GM21360 (cell line): Measurements from ENCODE around the gene NUP62CL.
"Not testable (repeated sequence)": the region's sequence is repeated elsewhere in the genome, so short reads cannot be mapped to it uniquely, and the experiment has no call there.

Experiments used
- ATAC-seq: cut with Tn5 transposase; IDR thresholded peaks from one replicate; pipeline ENCODE4 v1.9.1; 2021; ENCODE audit warnings: mild to moderate bottlenecking, moderate library complexity; ENCODE audit not compliant: unreplicated experiment

The NUP62CL gene, protein sequence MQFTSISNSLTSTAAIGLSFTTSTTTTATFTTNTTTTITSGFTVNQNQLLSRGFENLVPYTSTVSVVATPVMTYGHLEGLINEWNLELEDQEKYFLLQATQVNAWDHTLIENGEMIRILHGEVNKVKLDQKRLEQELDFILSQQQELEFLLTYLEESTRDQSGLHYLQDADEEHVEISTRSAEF

DNA sequence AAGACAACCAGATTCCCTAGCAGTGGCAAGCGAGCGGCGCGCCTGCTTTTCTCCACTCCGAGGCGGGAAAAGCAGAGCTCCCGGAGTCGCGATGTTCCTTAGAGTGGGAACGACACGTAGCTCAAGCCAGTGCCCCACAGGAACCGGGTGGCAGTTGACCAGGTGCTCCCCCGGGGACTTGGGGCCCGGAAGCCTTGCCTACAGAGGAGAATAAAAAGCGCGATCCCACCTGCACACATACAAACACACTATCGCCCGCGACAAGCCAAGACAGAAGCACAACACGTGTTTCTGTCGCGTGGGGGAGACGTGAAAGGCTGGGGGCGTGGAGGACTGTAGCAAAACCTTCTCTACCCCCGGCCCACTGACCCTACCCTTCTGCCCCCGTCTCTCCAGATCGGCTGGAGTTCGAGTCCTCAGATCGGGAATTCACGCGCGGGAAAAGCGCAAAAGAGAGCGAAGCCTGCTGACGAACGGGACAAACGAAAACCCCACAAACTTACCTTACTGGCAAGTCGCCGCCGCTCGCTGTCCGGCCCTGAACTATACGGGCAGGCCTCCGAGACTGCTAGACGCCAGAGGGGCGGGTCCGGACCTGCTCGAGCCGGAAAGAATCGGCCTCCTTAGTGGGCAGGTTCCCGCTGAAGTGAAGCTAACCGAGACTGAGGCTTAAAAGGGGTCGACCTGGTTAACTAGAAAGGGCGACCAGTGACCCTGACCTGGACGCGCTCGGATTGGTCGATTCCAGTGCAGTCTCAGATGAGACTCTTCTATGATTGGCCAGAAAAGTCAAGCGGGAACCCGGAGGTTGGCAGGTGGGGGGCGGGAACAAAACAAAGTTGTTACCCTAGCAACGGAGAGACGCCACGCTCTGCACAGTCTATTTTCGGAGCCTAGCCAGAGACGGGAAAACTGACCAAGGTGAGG, at the start of gene NUP62CL, which contains the start of gene DNAAF6:
NUP62CL (minus strand) TSS at position 664 of the 927 bp plus-strand sequence. CDS start 31,287 bp downstream, outside the sequence.
DNAAF6 (plus strand) TSS at position 842 of the 927 bp plus-strand sequence. CDS start 6,265 bp downstream, outside the sequence.
- peak; percentile 89 for ATAC-seq

- no peak for ATAC-seq
Measured at GRCh38 chrX:107228486-107228819, 22.2 kb upstream of the NUP62CL start.

DNA sequence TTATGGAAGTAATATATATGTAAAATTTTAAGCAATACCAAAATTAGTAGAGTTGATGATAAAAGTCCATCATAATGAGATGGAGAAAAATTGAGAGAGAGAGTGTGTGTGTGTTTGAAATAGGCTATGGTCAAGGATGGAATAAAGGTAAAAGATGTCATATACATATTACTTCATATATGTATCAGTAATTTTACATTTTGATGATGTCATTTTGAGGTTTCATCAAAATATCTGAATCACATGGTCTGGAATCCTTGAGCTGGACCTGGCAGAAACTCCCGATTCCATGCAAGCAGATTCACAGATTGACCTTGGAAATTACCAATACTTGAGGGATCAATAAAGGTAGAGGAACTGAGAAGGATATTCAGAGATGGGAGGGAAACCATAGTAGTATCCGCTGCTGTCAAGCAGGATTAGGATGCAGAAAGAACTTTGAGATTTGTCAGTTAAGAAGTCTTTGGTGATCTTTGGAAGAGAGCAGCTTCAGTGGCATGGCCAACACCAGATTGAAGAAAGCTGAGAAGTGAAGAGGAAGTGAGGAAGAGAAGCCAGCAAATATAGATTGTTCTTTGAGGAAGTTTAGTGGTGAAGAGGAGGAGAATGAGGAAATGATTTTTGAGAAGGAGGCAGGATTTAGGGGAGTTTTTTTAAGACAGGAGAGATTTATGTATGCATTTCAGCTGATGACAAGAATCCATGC, 21.7 kb upstream of the NUP62CL start:
- ATAC-seq = no peak

DNA sequence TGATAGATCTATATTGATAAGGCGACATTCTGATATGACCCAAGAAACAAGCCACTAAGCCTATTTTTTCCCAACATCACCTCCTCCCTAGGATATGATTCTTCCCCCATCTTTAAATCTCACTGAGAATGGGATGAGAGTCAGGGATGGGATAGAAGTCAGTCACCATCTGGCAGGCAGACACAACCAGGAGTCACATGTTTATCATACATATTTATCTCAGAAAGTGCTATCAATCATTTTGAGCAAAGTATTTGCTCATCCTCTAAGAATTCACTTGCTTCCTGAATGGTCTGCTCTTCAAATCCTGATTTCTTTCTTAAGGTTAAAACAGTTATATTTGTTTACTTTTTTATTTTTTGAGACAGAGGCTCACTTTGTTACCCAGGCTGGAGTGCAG, 20.5 kb upstream of the NUP62CL start:
- ATAC-seq = no peak

- ATAC-seq = no peak
Measured at GRCh38 chrX:107213477-107213876, 7.2 kb upstream of the NUP62CL start.

DNA sequence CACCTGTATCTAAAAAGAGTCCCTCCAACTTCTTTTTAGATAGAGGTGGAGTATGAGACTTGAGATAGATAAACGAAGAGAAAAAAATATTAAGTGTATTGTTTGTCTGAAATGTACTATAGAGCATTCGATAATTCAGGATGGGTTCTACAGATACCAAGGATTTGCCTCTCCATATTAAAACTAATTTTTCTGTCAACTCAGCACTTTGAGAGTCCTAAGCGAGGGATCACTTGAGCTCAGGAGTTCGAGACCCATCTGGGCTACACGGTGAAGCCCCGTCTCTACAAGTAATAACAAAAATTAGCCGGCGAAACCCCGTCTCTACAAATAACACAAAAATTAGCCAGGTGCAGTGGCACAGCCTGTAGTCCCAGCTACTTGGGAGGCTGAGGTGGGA, 1.7 kb upstream of the NUP62CL start:
- no peak for ATAC-seq

DNA sequence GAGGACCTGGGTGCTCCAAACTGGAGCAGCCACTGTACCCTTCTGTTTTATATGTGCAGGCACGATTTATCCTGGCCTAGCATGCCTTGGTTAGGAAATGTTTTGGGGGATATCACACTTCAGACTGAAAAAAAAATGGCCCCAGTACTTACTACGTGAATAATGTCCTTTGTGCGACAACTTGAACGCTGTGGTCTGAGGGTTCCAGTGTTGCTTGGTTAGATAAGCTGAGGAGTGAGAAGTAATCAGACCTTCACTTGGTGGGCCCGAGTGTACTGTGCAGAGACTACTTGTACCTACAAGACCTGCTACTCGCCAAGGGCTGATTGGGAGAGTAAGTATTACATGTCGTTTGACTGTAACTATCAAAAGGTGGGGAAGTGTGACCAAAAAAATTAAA, 856 bp upstream of the NUP62CL start:
- ATAC-seq = no peak

- ATAC-seq = no peak
Measured at GRCh38 chrX:107206697-107207065, 448 bp upstream of the NUP62CL start.

DNA sequence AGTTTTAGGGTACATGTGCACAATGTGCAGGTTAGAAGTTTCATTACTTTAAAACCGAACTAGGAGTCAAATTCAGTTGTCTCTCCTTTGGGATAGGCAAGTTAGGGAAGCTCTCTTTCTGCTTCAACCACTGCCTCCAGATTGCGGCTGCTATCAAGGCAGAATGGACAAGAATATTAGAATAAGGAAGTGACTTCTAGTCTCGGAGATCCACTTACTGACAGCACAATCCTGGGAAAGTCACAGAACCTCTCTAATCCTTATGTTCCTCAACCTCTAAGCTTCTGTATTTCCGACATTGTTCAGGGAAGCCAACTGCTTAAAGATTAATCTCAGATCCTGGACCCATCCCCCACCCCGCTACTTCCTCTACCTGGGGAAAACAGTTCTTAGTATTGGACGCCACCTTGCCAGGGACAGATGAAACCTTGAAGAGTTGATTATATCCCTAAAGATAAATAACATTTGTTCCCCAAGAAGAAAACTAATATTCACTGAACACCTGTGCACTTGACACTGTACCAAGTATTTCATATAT, 2.1 kb downstream of the NUP62CL start:
- ATAC-seq = no peak

DNA sequence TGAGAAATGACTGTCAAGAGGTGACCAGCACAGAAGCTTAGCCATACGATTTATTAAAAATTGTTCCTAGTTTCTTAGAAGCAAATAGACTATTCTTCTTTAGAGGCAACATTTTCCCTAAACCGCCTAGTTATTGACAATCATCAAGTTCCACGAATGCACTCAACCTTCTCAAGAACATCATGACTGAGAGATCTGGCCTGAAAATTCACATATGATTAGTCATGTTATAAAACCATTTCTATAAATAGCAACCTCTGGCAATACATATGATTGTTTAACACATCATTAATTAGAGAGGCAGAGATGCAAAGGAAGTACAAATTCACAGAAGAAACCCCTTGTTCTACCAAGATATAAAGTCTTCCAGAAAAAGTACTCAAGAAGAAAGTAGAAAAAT, 6.7 kb downstream of the NUP62CL start:
- ATAC-seq = no peak

DNA sequence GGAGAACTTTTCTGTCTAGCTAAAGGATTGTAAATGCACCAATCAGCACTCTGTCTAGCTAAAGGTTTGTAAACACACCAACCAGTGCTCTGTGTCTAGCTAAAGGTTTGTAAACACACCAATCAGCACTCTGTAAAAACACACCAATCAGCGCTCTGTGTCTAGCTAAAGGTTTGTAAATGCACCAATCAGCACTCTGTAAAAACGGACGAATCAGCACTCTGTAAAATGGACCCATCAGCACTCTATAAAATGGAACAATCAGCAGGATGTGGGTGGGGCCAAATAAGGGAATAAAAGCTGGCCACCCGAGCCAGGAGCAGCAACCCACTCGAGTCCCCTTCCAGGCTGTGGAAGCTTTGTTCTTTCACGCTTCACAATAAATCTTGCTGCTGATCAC, 8.2 kb downstream of the NUP62CL start:
- ATAC-seq = not testable (repeated sequence)

GRCh38 chrX:107197319-107197718, 8.9 kb downstream of the NUP62CL start:
- ATAC-seq = no peak

DNA sequence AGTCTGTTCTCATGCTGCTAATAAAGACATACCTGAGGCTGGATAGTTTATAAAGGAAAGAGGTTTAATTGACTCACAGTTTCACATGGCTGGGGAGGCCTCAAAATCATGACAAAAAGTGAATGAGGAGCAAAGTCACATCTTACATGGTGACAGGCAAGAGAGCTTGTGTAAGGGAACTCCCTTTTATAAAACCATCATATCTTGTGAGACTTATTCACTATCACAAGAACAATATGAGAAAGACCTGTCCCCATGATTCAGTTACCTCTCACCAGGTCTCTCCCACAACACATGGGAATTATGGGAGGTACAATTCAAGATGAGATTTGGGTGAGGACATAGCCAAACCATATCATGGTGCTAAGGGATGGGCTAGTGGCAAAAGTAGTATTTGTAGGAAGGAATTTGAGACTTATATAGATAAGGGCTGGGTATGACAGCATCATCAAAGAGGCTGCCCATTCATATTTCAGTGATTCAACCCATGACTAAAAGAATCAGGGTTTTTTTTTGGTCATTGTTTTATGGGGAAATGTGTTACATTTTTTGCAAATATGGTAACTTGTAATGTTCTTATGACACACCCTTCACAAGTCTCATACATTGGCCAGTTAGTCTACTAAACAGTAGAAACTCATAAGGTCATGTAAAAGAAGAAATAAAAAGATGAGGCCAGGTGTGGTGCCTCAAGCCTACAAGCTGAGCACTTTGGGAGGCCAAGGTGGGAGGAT, 34.7 kb downstream of the NUP62CL start:
- ATAC-seq = no peak

- ATAC-seq = no peak
Measured at GRCh38 chrX:107168712-107169111, 37.5 kb downstream of the NUP62CL start.

- no peak for ATAC-seq
Measured at GRCh38 chrX:107168257-107168656, 38.0 kb downstream of the NUP62CL start.

DNA sequence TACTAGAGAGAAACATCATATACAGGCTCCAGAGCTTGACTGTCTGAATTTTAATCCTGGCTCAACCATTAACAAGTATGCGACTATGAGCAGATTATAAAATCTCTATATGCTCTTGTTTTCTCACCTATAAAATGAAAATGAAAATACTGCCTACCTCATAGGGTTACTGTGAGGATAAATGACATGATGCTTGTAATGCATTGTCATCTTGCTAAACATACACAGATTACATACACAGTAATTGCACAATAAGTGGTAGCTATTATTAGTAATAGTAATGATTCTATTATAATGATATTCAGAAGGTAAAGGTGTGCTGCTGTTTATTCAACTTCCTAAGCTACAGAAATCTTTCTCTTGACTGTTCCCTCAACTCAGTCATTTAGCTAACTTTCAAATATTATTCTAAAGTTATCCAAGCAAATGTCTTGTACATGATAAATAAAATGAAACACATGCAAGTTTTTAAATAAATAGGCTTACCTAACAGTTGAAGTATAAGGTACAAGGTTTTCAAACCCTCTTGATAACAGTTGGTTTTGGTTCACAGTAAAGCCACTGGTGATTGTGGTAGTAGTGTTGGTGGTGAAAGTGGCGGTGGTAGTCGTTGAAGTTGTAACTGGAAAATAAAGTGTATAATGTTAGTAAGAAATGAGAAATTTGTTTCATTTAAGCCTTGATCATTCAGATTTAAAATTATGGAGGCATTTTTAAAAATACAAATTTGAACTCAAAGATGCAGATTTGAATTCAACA, 38.9 kb downstream of the NUP62CL start:
- no peak for ATAC-seq

DNA sequence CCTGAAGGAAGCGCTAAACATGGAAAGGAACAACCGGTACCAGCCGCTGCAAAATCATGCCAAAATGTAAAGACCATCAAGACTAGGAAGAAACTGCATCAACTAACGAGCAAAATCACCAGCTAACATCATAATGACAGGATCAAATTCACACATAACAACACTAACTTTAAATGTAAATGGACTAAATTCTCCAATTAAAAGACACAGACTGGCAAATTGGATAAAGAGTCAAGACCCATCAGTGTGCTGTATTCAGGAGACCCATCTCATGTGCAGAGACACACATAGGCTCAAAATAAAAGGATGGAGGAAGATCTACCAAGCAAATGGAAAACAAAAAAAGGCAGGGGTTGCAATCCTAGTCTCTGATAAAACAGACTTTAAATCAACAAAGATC, 48.6 kb downstream of the NUP62CL start:
- ATAC-seq = not testable (repeated sequence)

GRCh38 chrX:107155621-107156430, 50.4 kb downstream of the NUP62CL start:
- not testable (repeated sequence) for ATAC-seq
